Osteoblast (primary cell): Measurements from ENCODE around the gene ACSF3. TPM values are rescaled to one million over a fixed set of nuclear protein-coding genes. Genes with fewer than 3 reads are reported as not detected.
A peak's percentile ranks its signal among the peaks of the same experiment; 100 is the strongest.

Experiments used
- DNase-seq: peaks from one replicate; pipeline ENCODE4 v3.0.0; 2011; ENCODE audit warnings: low spot score, mixed read lengths; ENCODE audit not compliant: insufficient read length; ENCODE audit errors: missing footprints
- H2AFZ ChIP-seq: 2 replicates; pipeline ENCODE4 v1.6.0; 2011; ENCODE audit warnings: mild to moderate bottlenecking, low read length
- H3K27ac ChIP-seq: 2 replicates; pipeline ENCODE4 v1.5.1; 2011; ENCODE audit warnings: mild to moderate bottlenecking, low read depth, low read length, moderate library complexity
- H3K27me3 ChIP-seq: 2 replicates; pipeline ENCODE4 v1.6.0; 2012; ENCODE audit warnings: mild to moderate bottlenecking, control low read depth, inconsistent platforms, low read length, moderate library complexity; ENCODE audit not compliant: insufficient read depth
- H3K36me3 ChIP-seq: 2 replicates; pipeline ENCODE4 v1.5.1; 2011; ENCODE audit warnings: mild to moderate bottlenecking, low read length, control low read depth, moderate library complexity; ENCODE audit not compliant: insufficient read depth
- H3K4me1 ChIP-seq: 2 replicates; pipeline ENCODE4 v1.5.1; 2011; ENCODE audit warnings: mild to moderate bottlenecking, low read length, control low read depth, moderate library complexity; ENCODE audit not compliant: insufficient read depth
- H3K4me2 ChIP-seq: 2 replicates; pipeline ENCODE4 v1.6.0; 2011; ENCODE audit warnings: mild to moderate bottlenecking, low read length; ENCODE audit not compliant: insufficient read depth
- H3K4me3 ChIP-seq: fragments of 200-600 bp; sonication (generic); 3 replicates; pipeline ENCODE4 v1.5.1; 2012; ENCODE audit warnings: mild to moderate bottlenecking, low read length, inconsistent platforms; ENCODE audit not compliant: insufficient read depth
- H3K79me2 ChIP-seq: 2 replicates; pipeline ENCODE4 v1.6.0; 2012; ENCODE audit warnings: mild to moderate bottlenecking, low read length, control low read depth, inconsistent platforms; ENCODE audit not compliant: insufficient read depth
- H3K9me3 ChIP-seq: 2 replicates; pipeline ENCODE4 v1.5.1; 2011; ENCODE audit warnings: low read depth, low read length, control low read depth
- H4K20me1 ChIP-seq: 2 replicates; pipeline ENCODE4 v1.6.0; 2012; ENCODE audit warnings: mild to moderate bottlenecking, low read length, control low read depth; ENCODE audit not compliant: insufficient read depth
- total RNA-seq: library from RNA; depleted of rRNA; stranded (reverse); fragments of >200 nt; gene quantifications from 2 replicates; pipeline ENCODE4 v1.2.3, GENCODE V29; 2012
- TF ChIP-seq, protein P1 (sequence below): IDR thresholded peaks from 2 replicates; pipeline ENCODE4 v1.5.1; 2011; ENCODE audit warnings: mild to moderate bottlenecking, low read depth, low read length, moderate library complexity; ENCODE audit errors: extremely low read depth

The ACSF3 gene
- total RNA-seq, 1 donor: 29.3 TPM

DNA sequence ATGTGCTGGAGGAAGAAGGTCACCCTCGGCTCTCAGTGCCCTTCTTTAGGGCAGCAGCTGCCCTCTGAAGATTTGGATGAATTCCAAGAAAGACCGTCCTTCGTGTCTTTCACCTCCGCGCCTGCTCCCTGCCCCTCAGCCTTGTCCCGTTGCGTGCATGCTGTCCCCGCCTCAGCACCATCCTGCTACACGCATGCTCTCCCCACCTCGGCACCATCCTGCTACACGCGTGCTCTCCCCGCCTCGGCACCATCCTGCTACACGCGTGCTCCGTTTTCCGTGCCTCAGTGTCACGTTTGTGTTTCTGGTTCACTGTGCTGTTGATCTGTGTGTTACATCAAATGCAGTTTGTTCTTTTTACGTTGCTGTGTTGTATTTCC is 13.5 kb downstream of the ACSF3 start:
- no peak overlapping the region for H3K4me2 ChIP-seq
- no peak for DNase-seq
- no peak overlapping the region for H3K4me3 ChIP-seq
- H3K4me1 ChIP-seq: no peaks in the 10 kb centered on the region
- no peaks in the 10 kb centered on the region for H3K27me3 ChIP-seq
- H3K79me2 ChIP-seq: peaks cover 2% of the 10 kb centered on the region
- peaks cover 15% of the 10 kb centered on the region for H4K20me1 ChIP-seq
- no peak overlapping the region for H3K27ac ChIP-seq
- H3K9me3 ChIP-seq: no peaks in the 10 kb centered on the region
- TF ChIP-seq, protein P1, sequence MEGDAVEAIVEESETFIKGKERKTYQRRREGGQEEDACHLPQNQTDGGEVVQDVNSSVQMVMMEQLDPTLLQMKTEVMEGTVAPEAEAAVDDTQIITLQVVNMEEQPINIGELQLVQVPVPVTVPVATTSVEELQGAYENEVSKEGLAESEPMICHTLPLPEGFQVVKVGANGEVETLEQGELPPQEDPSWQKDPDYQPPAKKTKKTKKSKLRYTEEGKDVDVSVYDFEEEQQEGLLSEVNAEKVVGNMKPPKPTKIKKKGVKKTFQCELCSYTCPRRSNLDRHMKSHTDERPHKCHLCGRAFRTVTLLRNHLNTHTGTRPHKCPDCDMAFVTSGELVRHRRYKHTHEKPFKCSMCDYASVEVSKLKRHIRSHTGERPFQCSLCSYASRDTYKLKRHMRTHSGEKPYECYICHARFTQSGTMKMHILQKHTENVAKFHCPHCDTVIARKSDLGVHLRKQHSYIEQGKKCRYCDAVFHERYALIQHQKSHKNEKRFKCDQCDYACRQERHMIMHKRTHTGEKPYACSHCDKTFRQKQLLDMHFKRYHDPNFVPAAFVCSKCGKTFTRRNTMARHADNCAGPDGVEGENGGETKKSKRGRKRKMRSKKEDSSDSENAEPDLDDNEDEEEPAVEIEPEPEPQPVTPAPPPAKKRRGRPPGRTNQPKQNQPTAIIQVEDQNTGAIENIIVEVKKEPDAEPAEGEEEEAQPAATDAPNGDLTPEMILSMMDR: no peak
- H3K36me3 ChIP-seq: peaks cover 37% of the 10 kb centered on the region
- H2AFZ ChIP-seq: no peak overlapping the region

DNA sequence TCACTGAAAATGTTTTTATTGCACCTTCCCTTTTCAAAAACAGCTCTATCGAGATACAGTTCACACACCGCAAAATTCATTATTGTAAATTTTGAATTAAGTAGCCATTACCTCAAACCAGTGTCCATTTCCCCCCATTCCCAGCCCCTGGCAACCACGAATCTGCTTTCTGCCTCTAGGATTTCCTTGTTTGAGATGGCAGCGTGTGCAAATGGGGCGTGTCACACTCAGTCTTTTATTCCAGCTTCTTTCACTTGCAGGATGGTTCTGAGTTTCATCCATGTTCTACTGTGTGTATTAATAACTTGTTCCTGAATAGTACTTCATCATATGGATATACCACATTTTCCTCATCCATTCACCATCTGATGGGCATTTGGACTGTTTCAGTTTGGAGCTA is 14.8 kb downstream of the ACSF3 start:
- Histone ChIP-seq H3K27me3 (no peaks in the 10 kb centered on the region), H3K4me1 (no peaks in the 10 kb centered on the region), H2AFZ (no peak overlapping the region), H4K20me1 (peaks cover 15% of the 10 kb centered on the region), H3K4me2 (no peak overlapping the region), H3K9me3 (no peaks in the 10 kb centered on the region), H3K4me3 (no peak overlapping the region), H3K27ac (no peak overlapping the region), H3K36me3 (peaks cover 30% of the 10 kb centered on the region), H3K79me2 (peaks cover 2% of the 10 kb centered on the region)
- TF ChIP-seq, protein P1: no peak
- peak; percentile 34 for DNase-seq

DNA sequence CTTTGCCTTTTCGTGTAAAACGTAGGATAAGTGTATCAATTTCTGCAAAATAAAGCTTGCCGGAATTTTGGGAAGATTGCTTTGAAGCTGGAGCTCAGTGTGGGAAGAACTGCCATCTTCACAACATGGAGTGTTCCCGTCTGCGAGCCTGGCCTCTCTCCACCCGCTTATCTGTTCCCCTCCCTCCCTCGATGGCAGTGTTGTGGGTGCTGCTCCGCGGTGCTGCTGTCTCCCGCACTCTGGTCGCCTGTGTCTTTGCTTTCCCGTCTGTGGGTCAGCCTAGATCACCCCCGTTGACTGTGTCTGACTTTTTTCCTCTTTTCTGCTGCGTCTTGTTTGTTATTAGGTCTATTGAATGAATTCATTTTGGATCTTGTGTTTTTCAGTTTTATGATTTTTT is 17.0 kb downstream of the ACSF3 start:
- no peak overlapping the region for H3K4me2 ChIP-seq
- peaks cover 2% of the 10 kb centered on the region for H3K79me2 ChIP-seq
- peak; percentile 73 for DNase-seq
- no peaks in the 10 kb centered on the region for H3K9me3 ChIP-seq
- TF ChIP-seq, protein P1: no peak
- H3K4me3 ChIP-seq: no peak overlapping the region
- H3K4me1 ChIP-seq: peaks cover 8% of the 10 kb centered on the region
- H3K27ac ChIP-seq: no peak overlapping the region
- peaks cover 17% of the 10 kb centered on the region for H3K36me3 ChIP-seq
- H3K27me3 ChIP-seq: no peaks in the 10 kb centered on the region
- no peak overlapping the region for H2AFZ ChIP-seq
- H4K20me1 ChIP-seq: peaks cover 6% of the 10 kb centered on the region

DNA sequence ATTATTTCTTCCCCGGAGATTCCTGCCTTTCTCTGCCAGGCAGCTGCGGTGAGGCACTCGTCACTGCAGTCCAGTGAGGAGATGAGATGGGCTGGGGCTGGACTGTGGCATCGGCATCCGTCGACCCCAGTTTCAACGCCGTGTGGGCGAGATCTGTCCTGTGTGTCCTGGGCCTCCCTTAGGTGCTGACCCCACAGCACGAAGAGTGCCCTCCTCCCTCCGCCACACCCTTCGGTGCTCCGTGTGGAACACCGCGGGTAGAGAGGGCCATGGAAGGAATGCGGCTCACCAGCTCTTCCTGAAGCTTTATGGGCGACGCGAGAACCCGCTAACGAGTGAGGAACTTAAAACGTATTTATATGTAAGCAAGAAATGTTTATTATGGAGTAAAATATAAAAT is 17.6 kb downstream of the ACSF3 start:
- Histone ChIP-seq H2AFZ (no peak overlapping the region), H3K79me2 (peaks cover 2% of the 10 kb centered on the region), H3K36me3 (peaks cover 18% of the 10 kb centered on the region), H3K27me3 (no peaks in the 10 kb centered on the region), H3K9me3 (no peaks in the 10 kb centered on the region), H3K4me3 (no peak overlapping the region), H3K4me2 (no peak overlapping the region), H3K27ac (no peak overlapping the region), H3K4me1 (peaks cover 8% of the 10 kb centered on the region), H4K20me1 (peaks cover 6% of the 10 kb centered on the region)
- TF ChIP-seq, protein P1: no peak
- DNase-seq: peak; percentile 27
